K562 (cell line): Measurements from ENCODE around the gene GRIN2A. TPM values are rescaled to one million over a fixed set of nuclear protein-coding genes. Genes with fewer than 3 reads are reported as not detected.

Experiments used
- CBFA2T2 ChIP-seq: fragments of 450-650 bp; conservative IDR thresholded peaks from 2 replicates; pipeline ENCODE4 v1.6.1; 2017; ENCODE audit warnings: mild to moderate bottlenecking
- CTCF ChIP-seq, 3 experiments: IDR thresholded peaks in 2 of 3; conservative IDR thresholded peaks in 1 of 3; 2 replicates each; pipeline ENCODE4 v1.5.1; 2011 to 2012; ENCODE audit warnings: low read length in 3 of 3, mild to moderate bottlenecking in 3 of 3, control low read depth in 2 of 3, improper control_type of control experiment in 1 of 3, inconsistent platforms in 1 of 3, low read depth in 1 of 3, mixed read lengths in 1 of 3, moderate library complexity in 1 of 3; ENCODE audit not compliant: insufficient read depth in 2 of 3
- E2F3 ChIP-seq: fragments of 250-450 bp; sonication (Bioruptor Pico); IDR thresholded peaks from 2 replicates; pipeline ENCODE4 v1.4.0; 2020; ENCODE audit warnings: mild to moderate bottlenecking
- JUND ChIP-seq, 2 experiments: IDR thresholded peaks; 2 replicates in 1 of 2; 3 replicates in 1 of 2; pipeline ENCODE4 v1.6.1; 2011; ENCODE audit warnings: borderline replicate concordance in 2 of 2, low read depth in 2 of 2, low read length in 2 of 2, improper control_type of control experiment in 1 of 2, missing biosample characterization in 1 of 2, missing genetic modification characterization in 1 of 2, missing genetic modification reagents in 1 of 2
- MYC ChIP-seq, 2 experiments: fragments of 250-450 bp in 1 of 2; sonication (Bioruptor Pico) in 1 of 2; IDR thresholded peaks; 2 replicates each; pipeline versions ENCODE4 v1.5.1 to v1.6.1; 2012 to 2021; ENCODE audit warnings: low read depth in 2 of 2, borderline replicate concordance in 1 of 2, improper control_type of control experiment in 1 of 2, low read length in 1 of 2, mild to moderate bottlenecking in 1 of 2, moderate library complexity in 1 of 2
- NKRF ChIP-seq: fragments of 450-650 bp; IDR thresholded peaks from 2 replicates; pipeline ENCODE4 v1.6.1; 2016; ENCODE audit warnings: borderline replicate concordance
- USF2 ChIP-seq: sonication (generic); formaldehyde crosslinking; IDR thresholded peaks from 2 replicates; pipeline ENCODE4 v1.5.0; 2020; ENCODE audit warnings: missing genetic modification reagents
- ZNF277 ChIP-seq: fragments of 250-450 bp; sonication (Bioruptor Pico); IDR thresholded peaks from 2 replicates; pipeline ENCODE4 v1.8.0; 2022; ENCODE audit warnings: inconsistent platforms, mild to moderate bottlenecking, moderate library complexity, borderline replicate concordance
- polyA plus RNA-seq, 8 experiments: library from polyadenylated mRNA; depleted of rRNA in 4 of 8; stranded (reverse) in 5 of 8; unstranded in 3 of 8; fragments of >200 nt; fragmentation: Nextera tagmentation in 2 of 8; fragmentation: Illumina TruSeq in 1 of 8; extraction: Ambion mirVana in 2 of 8; extraction: Trizol in 1 of 8; gene quantifications; 2 replicates each; pipeline versions ENCODE4 v1.2.1 to v1.2.3, GENCODE V29; 2011 to 2014; ENCODE audit warnings: inconsistent platforms in 1 of 8, missing spikeins in 1 of 8
- total RNA-seq, 7 experiments: library from RNA; depleted of rRNA in 6 of 7; stranded (reverse); fragments of >200 nt in 6 of 7; fragmentation: Illumina TruSeq in 2 of 7; extraction: Trizol in 2 of 7; gene quantifications; 2 replicates each; pipeline versions ENCODE4 v1.2.1 to v1.2.3, GENCODE V29; 2011 to 2021; ENCODE audit warnings: low replicate concordance in 1 of 7

The GRIN2A gene
- total and polyA plus RNA-seq, 9 of the 15 experiments (the other 6 are each of a cell fraction or from before 2014, with no cell fraction given), result not detected

- TF ChIP-seq CBFA2T2 (peak; percentile 72), NKRF (no peak), ZNF277 (CRISPR knock-in tag) (no peak), JUND (IDR thresholded peaks at IDR 0.05; ENCODE audit: borderline replicate concordance, low read depth, low read length) (no peak), JUND (tag; IDR thresholded peaks at IDR 0.05; ENCODE audit: borderline replicate concordance, low read depth, low read length) (no peak), USF2 (CRISPR knock-in tag) (peak; percentile 57), MYC (IDR thresholded peaks at IDR 0.05; ENCODE audit: low read depth, low read length) (no peak), MYC (CRISPR knock-in tag; IDR thresholded peaks at IDR 0.05; ENCODE audit: borderline replicate concordance, low read depth) (no peak), E2F3 (CRISPR knock-in tag) (no peak), CTCF (IDR thresholded peaks at IDR 0.05 in 2 of 3, conservative IDR thresholded peaks at IDR 0.05 in 1 of 3; ENCODE audit: insufficient read depth in 2 of 3, low read depth in 1 of 3, low read length in 3 of 3) (no peak)
Measured at GRCh38 chr16:10093576-10093975, 88.7 kb downstream of the GRIN2A start (continued).
